K562 (cell line): Measurements from ENCODE around the gene PLXNB3. TPM values are rescaled to one million over a fixed set of nuclear protein-coding genes. Genes with fewer than 3 reads are reported as not detected.

Experiments used
- BMI1 ChIP-seq: fragments of 150-350 bp; IDR thresholded peaks from 2 replicates; pipeline ENCODE4 v1.6.1; 2014; ENCODE audit warnings: low read length
- CUX1 ChIP-seq: fragments of 200-800 bp; sonication (Bioruptor generic); IDR thresholded peaks from 2 replicates; pipeline ENCODE4 v1.6.1; 2016; ENCODE audit warnings: missing genetic modification characterization, missing compliant biosample characterization
- HEY1 ChIP-seq: fragments of 250-450 bp; sonication (Bioruptor Pico); IDR thresholded peaks from 2 replicates; pipeline ENCODE4 v1.5.0; 2020; ENCODE audit warnings: mild to moderate bottlenecking, moderate library complexity, borderline replicate concordance
- IRF9 ChIP-seq: fragments of 450-650 bp; IDR thresholded peaks from 2 replicates; pipeline ENCODE4 v1.6.1; 2016; ENCODE audit warnings: missing biosample characterization, missing genetic modification characterization
- NFRKB ChIP-seq: fragments of 450-650 bp; IDR thresholded peaks from 2 replicates; pipeline ENCODE4 v1.6.1; 2016; ENCODE audit warnings: low read depth
- NR2C2 ChIP-seq, 2 experiments: fragments of 200-800 bp in 1 of 2; sonication (Bioruptor generic) in 1 of 2; sonication (generic) in 1 of 2; formaldehyde crosslinking in 1 of 2; IDR thresholded peaks; 2 replicates each; pipeline versions ENCODE4 v1.6.1 to v1.8.0; 2016 to 2022; ENCODE audit warnings: mild to moderate bottlenecking in 1 of 2, missing compliant biosample characterization in 1 of 2, missing genetic modification characterization in 1 of 2, missing genetic modification reagents in 1 of 2
- RAD51 ChIP-seq: fragments of 450-650 bp; IDR thresholded peaks from 2 replicates; pipeline ENCODE4 v1.7.1; 2016; ENCODE audit warnings: low read depth, mild to moderate bottlenecking, borderline replicate concordance
- SMARCA5 ChIP-seq: fragments of 450-650 bp; IDR thresholded peaks from 2 replicates; pipeline ENCODE4 v1.6.1; 2016
- USF1 ChIP-seq: sonication (generic); formaldehyde crosslinking; IDR thresholded peaks from 2 replicates; pipeline ENCODE4 v1.9.0; 2022; ENCODE audit warnings: mild to moderate bottlenecking, missing genetic modification reagents
- ZNF133 ChIP-seq: fragments of 250-450 bp; sonication (Bioruptor Pico); IDR thresholded peaks from 2 replicates; pipeline ENCODE4 v1.4.0; 2020; ENCODE audit warnings: mild to moderate bottlenecking
- ZNF695 ChIP-seq: fragments of 450-650 bp; formaldehyde crosslinking; IDR thresholded peaks from 2 replicates; pipeline ENCODE4 v1.4.0; 2020; ENCODE audit warnings: mild to moderate bottlenecking, moderate library complexity
- ZNF717 ChIP-seq: fragments of 250-450 bp; sonication (Bioruptor Pico); IDR thresholded peaks from 2 replicates; pipeline ENCODE4 v1.5.0; 2021
- polyA plus RNA-seq, 8 experiments: library from polyadenylated mRNA; depleted of rRNA in 4 of 8; stranded (reverse) in 5 of 8; unstranded in 3 of 8; fragments of >200 nt; fragmentation: Nextera tagmentation in 2 of 8; fragmentation: Illumina TruSeq in 1 of 8; extraction: Ambion mirVana in 2 of 8; extraction: Trizol in 1 of 8; gene quantifications; 2 replicates each; pipeline versions ENCODE4 v1.2.1 to v1.2.3, GENCODE V29; 2011 to 2014; ENCODE audit warnings: inconsistent platforms in 1 of 8, missing spikeins in 1 of 8
- total RNA-seq, 7 experiments: library from RNA; depleted of rRNA in 6 of 7; stranded (reverse); fragments of >200 nt in 6 of 7; fragmentation: Illumina TruSeq in 2 of 7; extraction: Trizol in 2 of 7; gene quantifications; 2 replicates each; pipeline versions ENCODE4 v1.2.1 to v1.2.3, GENCODE V29; 2011 to 2021; ENCODE audit warnings: low replicate concordance in 1 of 7

PLXNB3 gene
- total and polyA plus RNA-seq, 9 of the 15 experiments (the other 6 are each of a cell fraction or from before 2014, with no cell fraction given), result 0.22 to 2.0 (median 1.4) TPM; not detected in 2

DNA sequence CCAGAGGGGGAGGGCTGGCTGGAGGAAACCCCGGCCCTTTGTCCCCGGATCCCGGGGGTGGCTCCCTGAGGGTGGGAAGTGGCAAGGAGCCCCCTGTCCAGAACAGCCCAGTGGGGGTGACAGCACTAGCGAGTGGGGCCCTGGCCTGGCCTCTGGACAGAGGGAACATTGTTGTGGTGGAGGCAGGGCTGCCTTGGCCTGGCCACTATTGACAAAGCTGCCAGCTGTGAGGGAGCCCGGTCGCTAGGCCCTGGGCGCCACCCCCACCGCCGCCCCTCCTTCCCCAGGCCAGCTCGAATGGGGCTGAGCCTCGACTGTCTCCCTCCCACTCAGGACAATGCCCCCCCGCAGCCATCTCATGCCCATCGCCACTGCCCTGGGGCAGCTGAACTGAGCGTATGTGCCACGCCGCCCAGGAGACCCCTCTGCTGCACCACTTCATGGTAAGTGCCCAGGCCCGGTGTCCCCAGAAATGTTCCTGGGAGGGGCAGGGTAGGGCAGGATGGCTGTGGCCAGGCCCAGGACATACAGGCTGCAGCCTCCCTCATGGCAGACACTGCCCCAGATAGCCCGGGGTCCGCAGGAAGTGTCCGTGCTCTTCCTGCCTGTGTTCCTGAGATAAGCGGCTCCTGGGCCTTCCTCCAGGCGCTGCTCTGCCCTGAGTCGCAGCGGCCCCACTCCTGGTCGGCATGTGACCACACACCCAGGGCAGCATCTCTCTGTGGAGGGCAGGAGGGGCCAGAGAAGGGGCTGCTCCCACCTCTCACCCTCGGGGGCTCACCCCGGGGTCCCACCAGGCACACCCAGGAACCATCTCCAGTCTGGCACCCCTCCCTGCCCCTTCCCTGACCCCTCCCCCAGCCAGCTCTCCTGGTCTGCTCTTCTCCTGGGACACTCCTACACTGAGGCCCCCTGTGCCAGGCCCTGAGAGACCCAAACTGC is 1.4 kb downstream of the PLXNB3 start (continued):
- TF ChIP-seq RAD51, result peak; percentile 63; the same call in 1 of the 2 replicates
- TF ChIP-seq NR2C2 (CRISPR knock-in tag; IDR thresholded peaks at IDR 0.05), result no peak
- TF ChIP-seq NR2C2 (tag; IDR thresholded peaks at IDR 0.05), result no peak
- TF ChIP-seq BMI1, result no peak
- TF ChIP-seq USF1 (CRISPR knock-in tag), result peak; percentile 85
- TF ChIP-seq ZNF717 (CRISPR knock-in tag), result no peak
- TF ChIP-seq ZNF695 (CRISPR knock-in tag), result no peak
- TF ChIP-seq IRF9 (tag), result no peak
- TF ChIP-seq HEY1 (CRISPR knock-in tag), result no peak
- no peak for TF ChIP-seq ZNF133
- peak; percentile 73 for TF ChIP-seq NFRKB
- TF ChIP-seq SMARCA5, result no peak
- TF ChIP-seq CUX1, result peak; percentile 79; the same call in 1 of the 2 replicates
- TF ChIP-seq, all 486 proteins: peak for 128
